NCI-H82 treated with DMSO at 0.1 percent for 48 hours (cell line): ENCODE results near the gene LIFR.

ENCODE experiments used
- DNase-seq: peaks from one replicate; lab custom pipeline; 2025; ENCODE audit not compliant: unreplicated experiment; lab: John Stamatoyannopoulos, UW

Gene LIFR

GRCh38 chr5:38467353-38468040 is 88.9 kb downstream of the LIFR start:
- no peak for DNase-seq

GRCh38 chr5:38466424-38467189 is 89.8 kb downstream of the LIFR start:
- no peak for DNase-seq

GRCh38 chr5:38465702-38466423 is 90.6 kb downstream of the LIFR start:
- DNase-seq, result no peak

GRCh38 chr5:38465061-38465460 is 91.4 kb downstream of the LIFR start:
- DNase-seq, result no peak

GRCh38 chr5:38463634-38464521 is 92.6 kb downstream of the LIFR start:
- no peak for DNase-seq

GRCh38 chr5:38462976-38463633 is 93.3 kb downstream of the LIFR start:
- no peak for DNase-seq

- no peak for DNase-seq
Observed at GRCh38 chr5:38458174-38458573, 98.3 kb downstream of the LIFR start.

- peak; percentile 65 for DNase-seq
Observed at GRCh38 chr5:38456657-38457399, 99.6 kb downstream of the LIFR start.

- DNase-seq, result no peak
Observed at GRCh38 chr5:38455796-38456330, 100.6 kb downstream of the LIFR start.

GRCh38 chr5:38453921-38454320 is 102.5 kb downstream of the LIFR start:
- DNase-seq, result no peak

GRCh38 chr5:38453506-38453905 is 102.9 kb downstream of the LIFR start:
- DNase-seq, result no peak

- no peak for DNase-seq
Observed at GRCh38 chr5:38452201-38452600, 104.2 kb downstream of the LIFR start.

- DNase-seq, result no peak
Observed at GRCh38 chr5:38451074-38451725, 105.2 kb downstream of the LIFR start.

- DNase-seq, result no peak
Observed at GRCh38 chr5:38450627-38451026, 105.8 kb downstream of the LIFR start.

GRCh38 chr5:38448568-38449350 is 107.7 kb downstream of the LIFR start:
- no peak for DNase-seq

- DNase-seq, result no peak
Observed at GRCh38 chr5:38447786-38448185, 108.7 kb downstream of the LIFR start.

GRCh38 chr5:38447056-38447455 is 109.4 kb downstream of the LIFR start:
- DNase-seq, result no peak

GRCh38 chr5:38446029-38446522 is 110.4 kb downstream of the LIFR start:
- DNase-seq, result no peak
